ENCODE measurements around the gene ATF7.

- TF ChIP-seq, protein P1, sequence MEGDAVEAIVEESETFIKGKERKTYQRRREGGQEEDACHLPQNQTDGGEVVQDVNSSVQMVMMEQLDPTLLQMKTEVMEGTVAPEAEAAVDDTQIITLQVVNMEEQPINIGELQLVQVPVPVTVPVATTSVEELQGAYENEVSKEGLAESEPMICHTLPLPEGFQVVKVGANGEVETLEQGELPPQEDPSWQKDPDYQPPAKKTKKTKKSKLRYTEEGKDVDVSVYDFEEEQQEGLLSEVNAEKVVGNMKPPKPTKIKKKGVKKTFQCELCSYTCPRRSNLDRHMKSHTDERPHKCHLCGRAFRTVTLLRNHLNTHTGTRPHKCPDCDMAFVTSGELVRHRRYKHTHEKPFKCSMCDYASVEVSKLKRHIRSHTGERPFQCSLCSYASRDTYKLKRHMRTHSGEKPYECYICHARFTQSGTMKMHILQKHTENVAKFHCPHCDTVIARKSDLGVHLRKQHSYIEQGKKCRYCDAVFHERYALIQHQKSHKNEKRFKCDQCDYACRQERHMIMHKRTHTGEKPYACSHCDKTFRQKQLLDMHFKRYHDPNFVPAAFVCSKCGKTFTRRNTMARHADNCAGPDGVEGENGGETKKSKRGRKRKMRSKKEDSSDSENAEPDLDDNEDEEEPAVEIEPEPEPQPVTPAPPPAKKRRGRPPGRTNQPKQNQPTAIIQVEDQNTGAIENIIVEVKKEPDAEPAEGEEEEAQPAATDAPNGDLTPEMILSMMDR (IDR thresholded peaks at IDR 0.05): peak; percentile 79 to 98 (median 90)
- TF ChIP-seq POLR2A (IDR thresholded peaks at IDR 0.05): no peak
These were observed 82.6 kb downstream of the ATF7 start for GRCh38 chr12:53543539-53543938.
